Thoracic aorta (tissue), 2 donors: ENCODE results near the gene STT3A. TPM values are rescaled to one million over a fixed set of nuclear protein-coding genes. Genes with fewer than 3 reads are reported as not detected.

Experiments used
- ATAC-seq: fragments of 150-250 bp; one replicate; pipeline ENCODE4 v1.8.0; 2017; ENCODE audit warnings: low read depth; ENCODE audit not compliant: insufficient number of reproducible peaks, low FRiP score
- DNase-seq: peaks from one replicate; pipeline ENCODE4 v3.0.0-alpha.2; 2020; ENCODE audit warnings: low spot score
- H3K27ac ChIP-seq, 2 donors: fragments of 200-600 bp; sonication (generic); 1 replicate in 1 of 2; 2 replicates in 1 of 2; pipeline ENCODE4 v1.5.1; 2016; ENCODE audit warnings: mild to moderate bottlenecking in 2 of 2, moderate library complexity in 2 of 2
- H3K27me3 ChIP-seq: fragments of 200-600 bp; sonication (generic); replicated peaks from 2 replicates; pipeline ENCODE4 v1.6.0; 2016; ENCODE audit warnings: mild to moderate bottlenecking; ENCODE audit not compliant: insufficient read depth
- H3K36me3 ChIP-seq: fragments of 200-600 bp; sonication (generic); one replicate; pipeline ENCODE4 v1.5.1; 2016
- H3K4me1 ChIP-seq, 2 donors: fragments of 200-600 bp; sonication (generic); 1 replicate in 1 of 2; 2 replicates in 1 of 2; pipeline versions ENCODE4 v1.5.1 to v1.6.0; 2016; ENCODE audit warnings: low read depth in 2 of 2, mild to moderate bottlenecking in 1 of 2; ENCODE audit not compliant: control insufficient read depth in 1 of 2
- H3K4me3 ChIP-seq: fragments of 200-600 bp; sonication (generic); 2 replicates; pipeline ENCODE4 v1.5.1; 2016; ENCODE audit warnings: mild to moderate bottlenecking
- H3K9me3 ChIP-seq: fragments of 200-600 bp; sonication (generic); 2 replicates; pipeline ENCODE4 v1.5.1; 2016
- total RNA-seq, 2 donors: library from RNA; depleted of rRNA; stranded (reverse); fragments of >200 nt; gene quantifications; one replicate each; pipeline versions ENCODE4 v1.1.0 to v1.2.3, GENCODE V29; 2016
- TF ChIP-seq, protein P1 (sequence below): fragments of 200-600 bp; sonication (generic); IDR thresholded peaks from one replicate; pipeline ENCODE4 v1.5.1; 2019; ENCODE audit warnings: antibody characterized with exemption

STT3A gene
- total RNA-seq, 2 donors from 2014 or later, result 85.0 to 122 TPM

DNA sequence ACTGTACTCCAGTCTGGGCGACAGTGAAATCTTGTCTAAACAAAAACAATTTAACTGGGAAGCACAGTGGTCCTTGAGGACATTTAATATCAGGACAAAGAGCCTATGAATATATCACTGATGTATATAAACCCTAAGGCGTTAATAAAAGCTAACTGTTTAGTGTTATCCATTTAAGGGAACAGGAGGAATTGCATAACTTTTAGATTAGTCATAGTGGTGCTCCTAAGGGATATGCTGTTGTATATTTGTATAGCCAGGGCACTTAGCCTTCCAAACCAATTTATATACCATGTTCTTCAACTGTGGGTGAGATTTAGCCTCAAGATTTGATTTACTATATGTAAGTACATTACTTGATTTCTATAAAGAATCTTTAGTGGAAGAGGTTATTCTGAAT is 29.3 kb downstream of the STT3A start:
- H3K27me3 ChIP-seq, result no peaks in the 10 kb centered on the region
- ATAC-seq (no peak), DNase-seq (no peak)
- TF ChIP-seq, protein P1, sequence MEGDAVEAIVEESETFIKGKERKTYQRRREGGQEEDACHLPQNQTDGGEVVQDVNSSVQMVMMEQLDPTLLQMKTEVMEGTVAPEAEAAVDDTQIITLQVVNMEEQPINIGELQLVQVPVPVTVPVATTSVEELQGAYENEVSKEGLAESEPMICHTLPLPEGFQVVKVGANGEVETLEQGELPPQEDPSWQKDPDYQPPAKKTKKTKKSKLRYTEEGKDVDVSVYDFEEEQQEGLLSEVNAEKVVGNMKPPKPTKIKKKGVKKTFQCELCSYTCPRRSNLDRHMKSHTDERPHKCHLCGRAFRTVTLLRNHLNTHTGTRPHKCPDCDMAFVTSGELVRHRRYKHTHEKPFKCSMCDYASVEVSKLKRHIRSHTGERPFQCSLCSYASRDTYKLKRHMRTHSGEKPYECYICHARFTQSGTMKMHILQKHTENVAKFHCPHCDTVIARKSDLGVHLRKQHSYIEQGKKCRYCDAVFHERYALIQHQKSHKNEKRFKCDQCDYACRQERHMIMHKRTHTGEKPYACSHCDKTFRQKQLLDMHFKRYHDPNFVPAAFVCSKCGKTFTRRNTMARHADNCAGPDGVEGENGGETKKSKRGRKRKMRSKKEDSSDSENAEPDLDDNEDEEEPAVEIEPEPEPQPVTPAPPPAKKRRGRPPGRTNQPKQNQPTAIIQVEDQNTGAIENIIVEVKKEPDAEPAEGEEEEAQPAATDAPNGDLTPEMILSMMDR, result no peak
- H3K4me3 ChIP-seq, result no peak overlapping the region
- H3K27ac ChIP-seq, result peak overlapping the region; percentile 19 to 99
- H3K9me3 ChIP-seq, result no peaks in the 10 kb centered on the region
- H3K36me3 ChIP-seq, result peaks cover 28% of the 10 kb centered on the region
- peaks cover 17 to 36% of the 10 kb centered on the region in 2 donors for H3K4me1 ChIP-seq

DNA sequence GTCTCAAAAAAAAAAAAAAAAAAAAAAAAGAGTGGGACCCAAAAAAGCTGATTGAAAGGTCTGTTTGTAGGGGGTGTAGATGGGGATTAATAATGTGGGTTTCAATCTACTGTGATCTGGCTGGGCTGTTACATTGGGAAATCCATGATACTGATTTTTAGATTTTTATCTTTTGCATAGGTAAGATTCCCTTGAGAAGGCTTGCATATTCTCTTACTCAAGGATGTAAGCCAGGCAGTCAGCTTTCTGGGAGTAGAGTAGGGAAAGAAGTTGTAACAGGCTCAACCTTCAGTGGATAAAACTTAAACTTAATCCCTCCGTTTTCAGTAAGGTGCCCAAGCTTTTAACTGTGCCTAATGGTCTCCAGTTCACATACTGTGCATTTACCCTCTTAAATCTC is 30.4 kb downstream of the STT3A start:
- Histone ChIP-seq H3K4me3 (no peak overlapping the region), H3K9me3 (no peaks in the 10 kb centered on the region), H3K27me3 (no peaks in the 10 kb centered on the region), H3K27ac (peak overlapping the region; percentile 94 to 99), H3K36me3 (peaks cover 26% of the 10 kb centered on the region), H3K4me1 (peaks cover 17 to 38% of the 10 kb centered on the region in 2 donors)
- no peak for DNase-seq
- TF ChIP-seq, protein P1, result no peak
- no peak for ATAC-seq

DNA sequence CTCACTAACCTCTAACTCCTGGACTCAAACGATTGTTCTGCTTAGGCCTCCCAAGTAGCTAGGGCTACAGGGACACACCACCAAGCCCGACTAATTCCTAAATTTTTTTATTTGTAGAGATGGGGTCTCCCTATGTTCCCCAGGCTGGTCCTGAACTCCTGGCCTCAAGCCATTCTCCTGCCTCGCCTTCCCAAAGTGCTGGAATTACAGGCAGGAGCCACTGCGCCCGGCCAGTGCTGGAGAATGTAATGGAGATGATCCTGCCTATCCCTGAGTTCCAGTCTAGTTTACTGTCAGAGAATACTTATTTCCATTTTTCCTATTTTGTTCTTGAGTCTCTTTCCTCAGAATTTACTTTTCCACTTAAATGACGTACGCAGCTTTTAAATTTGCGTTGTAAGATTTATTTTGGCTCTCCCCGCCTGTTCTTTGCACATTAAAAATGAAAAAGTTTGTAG is 32.1 kb downstream of the STT3A start, which contains the start of gene CHEK1:
CHEK1 (plus strand) TSS at position 408 of the 458 bp plus-strand sequence. CDS start 1,606 bp downstream, outside the sequence.
- DNase-seq, result no peak
- Histone ChIP-seq H3K9me3 (no peaks in the 10 kb centered on the region), H3K27ac (peak within 1 kb of the TSS; percentile 94 to 99), H3K36me3 (peaks cover 20% of the 10 kb centered on the region), H3K27me3 (no peaks in the 10 kb centered on the region), H3K4me1 (peaks cover 17 to 38% of the 10 kb centered on the region in 2 donors), H3K4me3 (peak within 1 kb of the TSS; percentile 96)
- TF ChIP-seq, protein P1, result no peak
- ATAC-seq, result no peak

DNA sequence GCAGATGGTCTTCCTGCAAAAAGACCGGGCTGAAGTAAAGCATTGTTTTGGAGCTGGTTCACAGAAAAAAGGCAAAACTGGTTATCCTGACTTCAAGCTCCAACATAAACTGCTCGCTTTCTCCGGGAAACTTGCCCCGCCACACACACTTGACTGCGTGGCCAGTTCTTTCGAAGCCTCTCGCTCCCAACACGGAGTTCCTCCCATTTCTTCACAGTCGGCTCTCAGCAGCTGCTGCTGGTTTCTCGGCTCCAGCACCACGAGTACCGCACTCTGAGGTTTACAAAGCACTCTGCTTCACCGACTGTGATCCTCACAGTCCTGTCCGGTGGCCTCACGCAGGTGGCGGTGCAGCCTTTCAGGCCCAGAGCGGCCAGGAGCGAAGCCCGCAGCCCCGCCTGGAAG is 32.6 kb downstream of the STT3A start:
- Histone ChIP-seq H3K36me3 (peaks cover 15% of the 10 kb centered on the region), H3K4me1 (peaks cover 17 to 38% of the 10 kb centered on the region in 2 donors), H3K9me3 (no peaks in the 10 kb centered on the region), H3K27me3 (no peaks in the 10 kb centered on the region), H3K27ac (peak overlapping the region; percentile 94 to 99), H3K4me3 (peak overlapping the region; percentile 96)
- DNase-seq, result no peak
- ATAC-seq, result peak; percentile 23
- TF ChIP-seq, protein P1, result no peak

DNA sequence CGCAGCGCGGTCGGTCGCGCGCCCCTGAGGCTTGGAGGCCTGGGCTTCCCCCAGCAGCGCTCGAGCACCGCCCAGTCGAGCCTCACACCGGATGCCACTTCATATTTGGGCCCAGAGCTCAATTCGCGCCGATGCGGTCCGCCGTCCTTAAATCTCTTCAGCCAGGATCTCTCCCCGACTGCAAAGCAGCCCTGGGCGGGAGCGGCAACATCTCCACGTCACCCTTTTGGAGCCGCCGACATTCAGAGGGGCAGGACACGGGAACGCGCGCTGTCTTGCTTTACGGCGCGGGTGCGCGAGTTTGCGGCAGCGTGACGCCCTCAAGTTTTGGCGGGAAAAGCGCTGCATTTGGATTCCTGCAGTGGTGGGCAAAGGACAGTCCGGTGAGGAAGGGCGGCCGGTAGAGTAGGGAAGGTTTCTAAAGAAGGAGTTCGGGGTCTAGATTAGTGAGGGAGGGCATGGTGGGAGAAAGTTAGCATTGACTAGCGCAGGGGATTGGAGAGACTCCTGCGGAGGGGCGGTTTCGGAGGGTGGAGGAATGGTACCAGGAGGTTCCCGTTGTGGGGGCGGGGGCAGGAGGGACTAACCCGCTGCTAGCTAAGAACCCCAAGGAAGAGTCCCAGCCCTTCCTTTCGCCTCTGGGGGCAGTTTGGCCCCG is 33.1 kb downstream of the STT3A start:
- peak; percentile 80 for ATAC-seq
- Histone ChIP-seq H3K27ac (peak overlapping the region; percentile 94 to 99), H3K27me3 (no peaks in the 10 kb centered on the region), H3K4me3 (peak overlapping the region; percentile 96), H3K4me1 (peaks cover 17 to 38% of the 10 kb centered on the region in 2 donors), H3K9me3 (no peaks in the 10 kb centered on the region), H3K36me3 (peaks cover 12% of the 10 kb centered on the region)
- peak; percentile 56 for DNase-seq
- TF ChIP-seq, protein P1, result no peak
